B cell (primary cell): ENCODE measurements around the gene ABCG1. TPM values are rescaled to one million over a fixed set of nuclear protein-coding genes. Genes with fewer than 3 reads are reported as not detected.

Source experiments
- ATAC-seq: fragments of 200-7000 bp; cut with Tn5 transposase; one replicate; pipeline ENCODE4 v1.10.0; 2021; ENCODE audit warnings: low read depth, mild to moderate bottlenecking, moderate number of reproducible peaks, moderate library complexity
- CTCF ChIA-PET: fragments of 350-600 bp; sonication (Branson Sonifier 250); formaldehyde crosslinking; loops from one replicate; lab custom pipeline; 2021; ENCODE audit warnings: antibody characterized with exemption, inconsistent platforms; lab: Charles Lee
- POLR2A ChIA-PET: fragments of 350-600 bp; sonication (Branson Sonifier 250); formaldehyde crosslinking; loops from one replicate; lab custom pipeline; 2021; ENCODE audit warnings: antibody characterized with exemption; lab: Charles Lee
- DNase-seq: peaks from one replicate; pipeline ENCODE4 v3.0.0; 2013
- H2AFZ ChIP-seq: 2 replicates; pipeline ENCODE4 v1.6.1; 2012; ENCODE audit warnings: mild to moderate bottlenecking, low read depth, low read length; ENCODE audit not compliant: insufficient read depth, poor library complexity, severe bottlenecking
- H3K27ac ChIP-seq, 2 donors: 1 replicate in 1 of 2; 2 replicates in 1 of 2; pipeline ENCODE4 v1.5.1; 2012 to 2013; ENCODE audit warnings: low read length in 2 of 2, mild to moderate bottlenecking in 2 of 2, moderate library complexity in 1 of 2
- H3K27me3 ChIP-seq, 4 experiments: fragments of 200-600 bp in 1 of 4; sonication (generic) in 1 of 4; replicated peaks in 1 of 4; 1 replicate in 2 of 4; 2 replicates in 2 of 4; pipeline versions ENCODE4 v1.6.1 to v1.7.0; 2013 to 2016; ENCODE audit warnings: low read length in 3 of 4, mild to moderate bottlenecking in 2 of 4, mixed read lengths in 1 of 4, moderate library complexity in 1 of 4; ENCODE audit not compliant: insufficient read depth in 4 of 4, control insufficient read depth in 3 of 4; ENCODE audit errors: control extremely low read depth in 1 of 4
- H3K36me3 ChIP-seq, 2 experiments: replicated peaks in 1 of 2; 1 replicate in 1 of 2; 2 replicates in 1 of 2; pipeline versions ENCODE4 v1.6.1 to v1.7.1; 2013; ENCODE audit warnings: low read length in 1 of 2; ENCODE audit not compliant: insufficient read depth in 2 of 2, control insufficient read depth in 1 of 2; ENCODE audit errors: control extremely low read depth in 1 of 2, extremely low read depth in 1 of 2
- H3K4me1 ChIP-seq, 2 donors: fragments of 200-600 bp in 1 of 2; sonication (generic) in 1 of 2; 1 replicate in 1 of 2; 2 replicates in 1 of 2; pipeline versions ENCODE4 v1.5.1 to v1.6.1; 2013 to 2017; ENCODE audit warnings: low read length in 2 of 2; ENCODE audit not compliant: control insufficient read depth in 2 of 2, insufficient read depth in 2 of 2
- H3K4me2 ChIP-seq: replicated peaks from 2 replicates; pipeline ENCODE3; 2012; ENCODE audit warnings: mild to moderate bottlenecking, low read depth, low read length; ENCODE audit not compliant: poor library complexity, severe bottlenecking
- H3K4me3 ChIP-seq, 5 experiments: fragments of 200-600 bp in 1 of 5; sonication (generic) in 1 of 5; 1 replicate in 3 of 5; 2 replicates in 2 of 5; pipeline versions ENCODE4 v1.5.1 to v1.7.0; 2011 to 2016; ENCODE audit warnings: low read length in 4 of 5, mild to moderate bottlenecking in 4 of 5, low read depth in 2 of 5, control low read depth in 1 of 5, moderate library complexity in 1 of 5; ENCODE audit not compliant: insufficient read depth in 1 of 5; ENCODE audit errors: control extremely low read depth in 1 of 5, extremely low read depth in 1 of 5
- H3K79me2 ChIP-seq: fragments of 200-600 bp; sonication (generic); one replicate; pipeline ENCODE4 v1.6.0; 2016; ENCODE audit warnings: low read length; ENCODE audit not compliant: control insufficient read depth, insufficient read depth
- H3K9ac ChIP-seq: fragments of 200-600 bp; sonication (generic); 2 replicates; pipeline ENCODE4 v1.6.1; 2017; ENCODE audit warnings: mild to moderate bottlenecking, low read length, moderate library complexity
- H3K9me3 ChIP-seq, 3 donors: one replicate each; pipeline versions ENCODE4 v1.6.1 to v1.7.1; 2013; ENCODE audit warnings: low read length in 2 of 3; ENCODE audit not compliant: control insufficient read depth in 2 of 3, insufficient read depth in 1 of 3; ENCODE audit errors: control extremely low read depth in 1 of 3
- H4K20me1 ChIP-seq: 2 replicates; pipeline ENCODE4 v1.6.0; 2012; ENCODE audit warnings: mild to moderate bottlenecking, low read length; ENCODE audit not compliant: insufficient read depth, control insufficient read depth, poor library complexity, severe bottlenecking
- H3K27ac Mint-ChIP-seq: one replicate; pipeline ENCODE4 v1.8.0; 2021; ENCODE audit warnings: mixed read lengths
- H3K27me3 Mint-ChIP-seq: one replicate; pipeline ENCODE4 v1.8.0; 2021; ENCODE audit warnings: mixed read lengths
- H3K4me1 Mint-ChIP-seq: one replicate; pipeline ENCODE4 v1.8.0; 2021; ENCODE audit warnings: mixed read lengths
- H3K4me3 Mint-ChIP-seq: one replicate; pipeline ENCODE4 v1.8.0; 2021; ENCODE audit warnings: mixed read lengths
- H3K9me3 Mint-ChIP-seq: one replicate; pipeline ENCODE4 v1.8.0; 2022; ENCODE audit warnings: mixed read lengths; ENCODE audit not compliant: insufficient read depth
- CTCF ChIP-seq: fragments of 200-600 bp; IDR thresholded peaks from one replicate; pipeline ENCODE4 v1.8.0; 2022; ENCODE audit warnings: antibody characterized with exemption, mild to moderate bottlenecking
- EZH2 ChIP-seq: IDR thresholded peaks from 2 replicates; pipeline ENCODE4 v1.6.1; 2012; ENCODE audit warnings: borderline replicate concordance, low read depth, mild to moderate bottlenecking, moderate library complexity, low read length; ENCODE audit not compliant: insufficient read depth, poor library complexity, severe bottlenecking
- WGBS: methylation state at CpG from one replicate; pipeline ENCODE4 v1.1.5; 2013; ENCODE audit warnings: missing lambda C conversion rate; ENCODE audit not compliant: insufficient coverage; 5-methylcytosine and 5-hydroxymethylcytosine counted together
- intact Hi-C: fragments of 100-400 bp; cut with micrococcal nuclease; formaldehyde crosslinking; loops from one replicate; pipeline ENCODE4 v1.10.0; 2022
- polyA plus RNA-seq: library from polyadenylated mRNA; depleted of rRNA; stranded (reverse); fragments of >200 nt; gene quantifications from 2 replicates; pipeline ENCODE4 v1.2.3, GENCODE V29; 2012
- total RNA-seq, 2 donors: library from RNA; stranded (reverse); fragments of 120-200 nt in 1 of 2; gene quantifications; 1 replicate in 1 of 2; 2 replicates in 1 of 2; pipeline versions ENCODE4 v1.2.3 to v1.2.4, GENCODE V29; 2013 to 2022

The ABCG1 gene
- total and polyA plus RNA-seq, 2 donors (not counting 1 experiment from before 2014, with no cell fraction given), result 8.7 to 27.5 TPM

- H3K27ac ChIP-seq, result no peak overlapping the region
- intact Hi-C loops, result loop anchor here (5.0 to 10.0 kb wide), 2 partner anchors 218 to 865 kb away; partner anchors contain the start of genes MX2 and ZBTB21
- ATAC-seq (no peak), DNase-seq (no peak)
- ChIA-PET CTCF (interaction anchor here (1.1 to 3.3 kb wide), 3 partner anchors 10 to 46 kb away, joined by 3 to 13 read pairs (median 4); no protein-coding TSS in a partner anchor), POLR2A (no interaction called here)
- H3K27ac Mint-ChIP-seq, result peak overlapping the region; percentile 26
- H3K4me2 ChIP-seq, result no peak overlapping the region
- H3K9me3 ChIP-seq, result peaks cover 0 to 15% (median 0%) of the 10 kb centered on the region in 3 donors
- peaks cover 3% of the 10 kb centered on the region for H3K9me3 Mint-ChIP-seq
- 90% methylated on average over 2 of the region's 4 CpGs for WGBS
- peaks cover 0 to 34% of the 10 kb centered on the region in 2 experiments for H3K36me3 ChIP-seq
- no peak overlapping the region for H2AFZ ChIP-seq
- TF ChIP-seq CTCF (no peak), EZH2 (no peak)
- peaks cover 56 to 72% of the 10 kb centered on the region in 2 donors for H3K4me1 ChIP-seq
- H3K4me1 Mint-ChIP-seq, result peaks cover 81% of the 10 kb centered on the region
- H3K79me2 ChIP-seq, result peaks cover 47% of the 10 kb centered on the region
- H3K27me3 Mint-ChIP-seq, result no peaks in the 10 kb centered on the region
- H3K4me3 ChIP-seq, result no peak overlapping the region
- no peak overlapping the region for H3K4me3 Mint-ChIP-seq
- H3K27me3 ChIP-seq, result no peaks in the 10 kb centered on the region
- no peak overlapping the region for H3K9ac ChIP-seq
- H4K20me1 ChIP-seq, result peaks cover 39% of the 10 kb centered on the region
These were observed 11.2 kb downstream of the ABCG1 start for GRCh38 chr21:42230178-42230577.

- Histone ChIP-seq H3K36me3 (peaks cover 0 to 30% of the 10 kb centered on the region in 2 experiments), H3K4me2 (no peak overlapping the region), H3K4me1 (peaks cover 61 to 77% of the 10 kb centered on the region in 2 donors), H4K20me1 (peaks cover 44% of the 10 kb centered on the region), H3K79me2 (peaks cover 51% of the 10 kb centered on the region), H3K27me3 (no peaks in the 10 kb centered on the region), H2AFZ (no peak overlapping the region), H3K4me3 (no peak overlapping the region), H3K9ac (no peak overlapping the region), H3K27ac (no peak overlapping the region), H3K9me3 (peaks cover 0 to 15% (median 0%) of the 10 kb centered on the region in 3 donors)
- Mint-ChIP-seq H3K9me3 (peaks cover 3% of the 10 kb centered on the region), H3K4me3 (no peak overlapping the region), H3K4me1 (peaks cover 84% of the 10 kb centered on the region), H3K27ac (no peak overlapping the region), H3K27me3 (no peaks in the 10 kb centered on the region)
- intact Hi-C loops, result loop anchor here (5.0 to 10.0 kb wide), 2 partner anchors 218 to 866 kb away; partner anchors contain the start of genes MX2 and ZBTB21
- TF ChIP-seq EZH2 (no peak), CTCF (no peak)
- ChIA-PET CTCF (interaction anchor here (1.7 to 3.3 kb wide), 2 partner anchors 10 to 28 kb away, joined by 4 to 13 read pairs; no protein-coding TSS in a partner anchor), POLR2A (no interaction called here)
- 95% methylated on average over 13 of the region's 13 CpGs for whole genome bisulfite sequencing
- no peak for ATAC-seq
- no peak for DNase-seq
These were observed 11.7 kb downstream of the ABCG1 start for GRCh38 chr21:42230636-42231035.
